ENCODE data around the gene CRK. TPM values are rescaled to one million over a fixed set of nuclear protein-coding genes. Genes with fewer than 3 reads are reported as not detected.

CRK gene
- polyA plus RNA-seq, 1 experiment: 110 TPM

DNA sequence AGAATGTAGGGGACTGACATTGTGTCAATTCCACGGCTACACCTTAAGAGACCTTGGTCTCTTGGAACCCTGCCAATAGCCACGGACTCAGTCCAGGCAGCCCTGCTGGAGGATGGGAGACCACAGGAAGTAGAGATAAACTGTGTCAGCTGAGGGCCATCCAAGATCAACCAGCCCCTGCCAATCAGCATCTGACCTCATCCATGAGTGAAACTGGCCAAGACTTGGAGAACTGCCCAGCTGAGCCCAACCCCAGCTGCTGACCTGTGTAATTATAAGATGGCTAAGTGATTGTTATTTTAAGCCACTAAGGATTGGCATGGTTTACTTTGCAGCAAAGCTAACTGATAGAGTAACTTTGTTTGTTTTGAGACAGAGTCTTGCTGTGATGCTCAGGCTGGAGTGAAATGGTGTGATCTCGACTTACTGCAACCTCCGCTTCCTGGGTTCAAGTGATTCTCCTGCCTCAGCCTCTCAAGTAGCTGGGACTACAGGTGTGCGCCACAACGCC is 42.7 kb downstream of the CRK start:
- POLR2A ChIA-PET: interaction anchor here (0.6 to 0.7 kb wide), 3 partner anchors 38 to 286 kb away, joined by 3 to 6 read pairs (median 5); no protein-coding TSS in a partner anchor
- TF ChIP-seq, protein P1, sequence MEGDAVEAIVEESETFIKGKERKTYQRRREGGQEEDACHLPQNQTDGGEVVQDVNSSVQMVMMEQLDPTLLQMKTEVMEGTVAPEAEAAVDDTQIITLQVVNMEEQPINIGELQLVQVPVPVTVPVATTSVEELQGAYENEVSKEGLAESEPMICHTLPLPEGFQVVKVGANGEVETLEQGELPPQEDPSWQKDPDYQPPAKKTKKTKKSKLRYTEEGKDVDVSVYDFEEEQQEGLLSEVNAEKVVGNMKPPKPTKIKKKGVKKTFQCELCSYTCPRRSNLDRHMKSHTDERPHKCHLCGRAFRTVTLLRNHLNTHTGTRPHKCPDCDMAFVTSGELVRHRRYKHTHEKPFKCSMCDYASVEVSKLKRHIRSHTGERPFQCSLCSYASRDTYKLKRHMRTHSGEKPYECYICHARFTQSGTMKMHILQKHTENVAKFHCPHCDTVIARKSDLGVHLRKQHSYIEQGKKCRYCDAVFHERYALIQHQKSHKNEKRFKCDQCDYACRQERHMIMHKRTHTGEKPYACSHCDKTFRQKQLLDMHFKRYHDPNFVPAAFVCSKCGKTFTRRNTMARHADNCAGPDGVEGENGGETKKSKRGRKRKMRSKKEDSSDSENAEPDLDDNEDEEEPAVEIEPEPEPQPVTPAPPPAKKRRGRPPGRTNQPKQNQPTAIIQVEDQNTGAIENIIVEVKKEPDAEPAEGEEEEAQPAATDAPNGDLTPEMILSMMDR (IDR thresholded peaks at IDR 0.05; ENCODE audit: low read depth, low read length): no peak
- H3K27ac ChIP-seq (ENCODE audit: low read depth, low read length): no peak overlapping the region
- H3K9me3 ChIP-seq (ENCODE audit: control insufficient read depth, insufficient read depth, low read length): peaks cover 11% of the 10 kb centered on the region
- no peak for DNase-seq (ENCODE audit: low read depth, low spot score)
- no peak overlapping the region for H3K4me3 ChIP-seq (ENCODE audit: low read depth, low read length)
- H3K27me3 ChIP-seq (ENCODE audit: control insufficient read depth, insufficient read depth, low read length): no peaks in the 10 kb centered on the region
- CTCF ChIA-PET: no interaction called here

DNA sequence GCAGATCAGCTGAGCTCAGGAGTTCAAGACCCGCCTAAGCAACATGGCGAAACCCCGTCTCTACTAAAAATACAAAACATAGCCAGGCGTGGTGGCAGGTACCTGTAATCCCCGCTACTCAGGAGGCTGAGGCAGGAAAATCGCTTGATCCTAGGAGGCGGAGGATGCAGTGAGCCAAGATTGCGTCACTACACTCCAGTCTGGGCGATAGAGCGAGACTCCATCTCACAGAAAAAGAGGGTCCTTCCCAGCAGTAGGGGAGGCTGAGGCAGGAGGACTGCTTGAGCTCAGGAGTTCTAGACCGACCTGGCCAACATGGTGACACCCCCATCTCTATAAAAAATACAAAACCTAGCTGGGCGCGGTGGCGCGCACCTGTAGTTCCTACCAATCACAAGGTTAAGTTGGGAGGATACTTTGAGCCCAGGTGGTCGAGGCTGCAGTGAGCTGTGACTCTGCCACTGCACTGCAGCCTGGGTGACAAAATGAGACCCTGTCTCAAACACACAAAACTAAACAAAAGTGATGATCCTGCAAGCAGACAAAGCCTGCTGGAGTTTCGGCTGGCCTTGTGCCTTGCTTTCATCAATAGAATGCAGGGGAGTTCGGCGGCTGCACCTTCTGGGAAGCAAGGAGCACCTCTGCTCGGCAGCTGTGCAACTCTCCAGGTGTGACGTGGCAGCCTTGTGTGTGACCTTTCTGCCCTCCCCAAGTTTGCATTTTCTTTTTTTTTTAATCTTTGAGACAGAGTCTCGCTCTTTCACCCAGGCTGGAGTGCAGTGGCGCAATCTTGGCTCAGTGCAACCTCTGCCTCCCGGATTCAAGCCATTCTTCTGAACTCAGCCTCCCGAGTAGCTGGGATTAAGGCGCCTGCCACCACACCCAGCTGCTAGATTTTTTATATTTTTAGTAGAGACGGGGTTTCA is 43.6 kb downstream of the CRK start:
- no peak overlapping the region for H3K27ac ChIP-seq (ENCODE audit: low read depth, low read length)
- no peaks in the 10 kb centered on the region for H3K27me3 ChIP-seq (ENCODE audit: control insufficient read depth, insufficient read depth, low read length)
- CTCF ChIA-PET: no interaction called here
- POLR2A ChIA-PET: no interaction called here
- peaks cover 11% of the 10 kb centered on the region for H3K9me3 ChIP-seq (ENCODE audit: control insufficient read depth, insufficient read depth, low read length)
- no peak overlapping the region for H3K4me3 ChIP-seq (ENCODE audit: low read depth, low read length)
- TF ChIP-seq, protein P1 (IDR thresholded peaks at IDR 0.05; ENCODE audit: low read depth, low read length): no peak
- no peak for DNase-seq (ENCODE audit: low read depth, low spot score)

DNA sequence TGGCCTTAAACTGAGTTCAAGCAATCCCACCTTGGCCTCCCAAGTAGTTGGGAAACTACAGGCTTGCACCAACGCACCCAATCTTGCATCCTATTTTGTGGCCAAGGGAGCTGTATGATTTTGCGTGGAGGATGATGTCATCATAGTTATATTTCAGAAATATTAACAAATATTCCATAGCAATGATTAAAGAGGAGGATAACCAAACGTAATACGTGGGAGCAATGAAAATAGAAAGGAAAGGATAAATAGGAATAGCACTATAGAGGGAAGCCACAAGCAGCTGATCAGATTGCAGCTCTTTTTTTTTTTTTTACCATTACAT is 53.8 kb downstream of the CRK start:
- Histone ChIP-seq H3K9me3 (ENCODE audit: control insufficient read depth, insufficient read depth, low read length) (no peaks in the 10 kb centered on the region; the same call in 1 of the 2 replicates), H3K27me3 (ENCODE audit: control insufficient read depth, insufficient read depth, low read length) (no peaks in the 10 kb centered on the region), H3K27ac (ENCODE audit: low read depth, low read length) (no peak overlapping the region), H3K4me3 (ENCODE audit: low read depth, low read length) (no peak overlapping the region)
- TF ChIP-seq, protein P1 (IDR thresholded peaks at IDR 0.05; ENCODE audit: low read depth, low read length): no peak
- no peak for DNase-seq (ENCODE audit: low read depth, low spot score)
- ChIA-PET POLR2A (interaction anchor here (0.6 kb wide), 2 partner anchors 115 to 184 kb away, joined by 3 to 5 read pairs; no protein-coding TSS in a partner anchor), CTCF (interaction anchor here (2.0 kb wide), 1 partner anchor 37 kb away, joined by 11 read pairs; no protein-coding TSS in a partner anchor)

DNA sequence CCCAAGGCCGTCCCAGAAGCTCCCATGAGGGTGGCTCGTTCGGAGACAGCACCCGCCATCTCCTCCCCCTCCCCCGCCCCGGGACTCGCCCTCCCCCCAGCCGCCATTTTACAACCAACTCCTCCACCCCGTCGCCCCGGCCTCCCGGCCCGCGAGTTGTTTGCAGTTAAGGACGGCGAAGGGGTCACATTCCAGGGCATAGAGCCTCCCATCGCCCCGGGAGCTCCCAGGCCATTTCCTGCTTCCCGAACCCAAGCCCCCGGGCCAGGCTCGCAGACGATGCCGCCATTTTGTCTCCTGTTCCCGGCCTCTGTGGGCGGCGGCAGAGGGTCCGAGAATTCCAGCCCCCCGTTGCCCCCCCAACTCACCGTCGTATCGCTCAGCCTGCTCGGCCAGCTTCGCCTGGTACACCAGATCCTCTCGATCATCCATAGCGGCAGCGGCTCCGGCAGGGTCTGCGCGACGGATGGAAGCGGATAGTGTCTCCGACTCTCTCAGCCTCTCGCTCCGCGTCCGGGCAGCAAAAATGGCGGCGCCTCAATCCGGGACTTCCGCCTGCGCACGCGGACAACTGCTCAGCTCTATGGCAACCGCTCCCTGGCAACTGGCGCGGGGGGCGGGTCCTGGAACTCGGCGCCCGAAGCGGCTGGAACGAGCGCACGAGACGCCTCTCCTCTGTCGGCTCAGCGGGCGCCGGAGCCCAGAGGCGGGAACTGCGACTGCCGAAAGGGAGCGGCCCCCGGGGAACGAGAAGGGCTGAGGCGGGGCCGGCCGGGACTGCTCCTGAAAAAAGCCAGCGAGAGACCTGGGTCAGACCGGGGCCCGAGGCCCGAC is 56.1 kb downstream of the CRK start, which contains the start of gene YWHAE:
Gene YWHAE, minus strand, starts transcription at position 544 of the 834 bp plus-strand sequence. Its CDS starts 112 bp downstream, at position 432.
- peak within 1 kb of the TSS; percentile 88 for H3K4me3 ChIP-seq (ENCODE audit: low read depth, low read length)
- TF ChIP-seq, protein P1 (IDR thresholded peaks at IDR 0.05; ENCODE audit: low read depth, low read length): no peak
- no peaks in the 10 kb centered on the region; the same call in 1 of the 2 replicates for H3K9me3 ChIP-seq (ENCODE audit: control insufficient read depth, insufficient read depth, low read length)
- ChIA-PET CTCF (interaction anchor here (1.2 kb wide), 1 partner anchor 34 kb away, joined by 3 read pairs; no protein-coding TSS in a partner anchor), POLR2A (interaction anchor here (0.5 to 1.7 kb wide), 10 partner anchors 9 to 117 kb away, joined by 3 to 15 read pairs (median 5); partner anchors contain the start of genes CRK and INPP5K)
- no peaks in the 10 kb centered on the region for H3K27me3 ChIP-seq (ENCODE audit: control insufficient read depth, insufficient read depth, low read length)
- peak; percentile 78 for DNase-seq (ENCODE audit: low read depth, low spot score)
- H3K27ac ChIP-seq (ENCODE audit: low read depth, low read length): peak within 1 kb of the TSS; percentile 94
